ENCODE measurements around the gene CLK3.

Gene CLK3

DNA sequence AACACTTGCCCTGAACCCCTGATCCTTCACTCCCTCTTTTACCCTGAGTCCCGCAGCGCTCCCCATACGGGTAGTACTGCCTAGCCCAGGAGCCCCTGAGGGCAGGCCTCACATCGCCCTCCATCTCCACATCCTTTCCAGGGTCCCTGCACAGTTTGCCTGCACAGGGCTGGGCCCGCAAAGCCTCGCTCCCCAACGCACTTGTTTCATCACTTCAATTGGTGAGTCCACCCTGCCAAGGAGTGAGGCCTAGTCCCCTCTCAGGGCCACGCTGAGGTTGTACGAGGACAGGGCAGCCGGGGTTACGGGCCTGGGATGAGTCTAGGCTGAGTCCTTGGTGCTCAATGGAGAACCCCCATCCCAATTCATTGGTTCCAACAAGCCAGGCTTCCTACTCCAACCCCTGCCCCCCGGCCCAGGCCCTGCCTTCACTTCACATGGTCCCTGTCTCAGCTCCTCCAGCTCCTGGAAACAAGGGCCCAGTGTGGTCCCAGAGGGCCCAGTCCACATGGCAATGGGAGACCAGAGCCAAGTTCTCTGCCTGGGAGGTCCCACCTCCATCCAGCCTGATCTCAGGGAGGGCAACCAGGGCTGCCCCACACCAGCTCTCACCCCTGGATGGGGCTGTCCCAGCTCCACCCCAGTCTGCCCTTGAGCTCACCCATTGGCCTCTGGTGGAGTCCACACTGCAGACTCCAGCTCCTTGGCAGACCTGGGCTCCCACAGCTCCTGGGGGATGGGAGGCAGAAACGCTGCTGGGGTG, 12.4 kb upstream of the CLK3 start:
- DNase-seq (ENCODE audit: low read depth, low spot score), result no peak

DNA sequence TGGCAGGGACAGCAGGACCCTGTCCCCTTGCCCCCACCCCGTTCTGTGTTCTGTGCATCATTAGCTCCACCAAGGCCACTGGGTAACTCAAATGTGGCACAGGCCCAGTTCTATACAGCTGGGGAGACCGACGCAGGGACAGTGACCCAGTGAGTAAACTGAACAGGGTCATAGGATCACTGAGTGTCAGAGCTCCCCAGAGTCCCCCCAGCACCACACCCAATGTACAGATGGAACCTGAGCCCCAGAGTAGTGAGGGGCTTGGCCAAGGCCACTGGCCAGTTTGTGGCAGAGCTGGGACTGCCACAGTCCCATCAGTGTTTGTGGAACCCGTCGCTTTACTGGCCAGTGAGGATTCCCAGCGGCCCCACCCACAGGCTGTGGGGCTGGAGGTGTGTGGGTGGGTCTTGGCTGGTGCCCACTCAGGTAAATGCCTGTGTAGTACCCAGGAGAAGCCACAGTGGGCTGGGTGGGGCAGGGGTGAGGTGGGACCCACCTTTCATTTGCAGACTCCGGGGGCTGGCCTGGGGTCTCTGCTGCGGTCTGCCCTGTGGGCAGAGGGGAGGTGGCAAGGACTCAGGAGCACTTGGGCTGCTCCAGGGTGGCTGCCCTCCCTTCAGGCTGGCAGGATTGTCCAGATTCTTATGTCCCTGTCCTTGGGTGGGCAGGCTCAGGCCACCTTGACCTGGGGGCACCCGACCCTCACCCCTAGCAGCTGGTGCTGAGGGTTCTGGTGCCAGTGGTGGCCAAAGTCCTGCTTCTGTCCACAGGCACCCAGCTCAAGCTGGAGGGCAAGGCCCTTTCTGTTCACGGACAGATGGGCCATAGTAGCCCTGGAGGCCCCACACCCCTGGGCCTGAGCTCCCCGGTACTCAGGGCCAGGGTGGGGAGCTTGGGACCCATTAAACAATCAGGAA, 11.6 kb upstream of the CLK3 start:
- no peak for DNase-seq (ENCODE audit: low read depth, low spot score)

DNA sequence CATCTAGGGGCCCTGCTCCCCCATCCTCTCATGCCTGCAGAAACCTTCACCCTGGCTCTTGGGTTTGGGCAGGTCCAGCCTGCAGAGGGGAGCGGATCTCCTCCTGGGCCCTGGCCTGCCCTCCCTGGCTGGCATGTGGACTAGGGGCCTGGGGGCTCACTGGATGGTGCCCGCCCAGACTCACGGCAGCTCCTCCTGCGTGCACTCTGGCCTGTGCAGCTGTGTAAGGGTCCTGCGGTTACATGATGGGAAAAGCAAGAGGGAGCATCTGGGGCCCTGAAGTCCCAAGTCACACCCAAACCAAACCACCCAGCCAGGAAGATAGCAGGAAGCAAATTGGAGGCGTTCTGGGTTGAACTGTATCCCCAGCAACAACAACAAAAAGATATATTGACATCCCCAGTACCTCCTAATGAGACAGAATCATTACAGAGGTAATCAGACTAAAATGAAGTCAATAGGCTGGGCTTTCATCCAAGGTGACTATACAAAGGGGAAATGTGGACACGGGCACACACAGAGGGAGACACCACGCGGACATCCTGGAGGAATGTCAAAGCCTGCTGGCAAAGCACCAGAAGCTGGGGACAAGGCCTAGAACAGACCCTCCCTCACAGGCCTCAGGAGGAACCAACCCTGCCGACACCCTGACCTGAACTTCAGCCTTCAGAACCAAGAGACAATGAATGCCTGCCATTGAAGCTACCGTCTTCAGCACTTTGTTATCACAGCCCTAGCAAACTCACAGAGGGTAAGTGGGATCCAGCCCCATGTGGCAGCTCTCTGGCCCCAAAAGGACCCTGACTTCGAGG, 10.4 kb upstream of the CLK3 start:
- DNase-seq (ENCODE audit: low read depth, low spot score), result no peak

DNA sequence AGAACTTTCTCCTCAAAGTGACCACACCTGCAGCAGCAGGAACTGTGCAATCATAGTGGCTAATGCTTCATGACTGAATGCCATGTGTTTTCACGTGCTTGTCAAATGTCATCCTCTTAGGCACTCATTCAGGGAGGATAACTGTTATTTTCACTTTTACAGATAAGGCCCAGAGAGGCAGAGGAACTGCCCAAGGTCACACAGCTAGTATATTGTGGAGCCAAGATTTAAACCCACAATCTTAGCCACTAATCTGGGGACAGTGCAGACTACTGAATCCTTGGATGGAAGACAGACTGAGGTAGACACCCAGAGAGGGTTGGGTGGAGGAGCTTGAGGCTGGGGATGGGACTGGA, 9.9 kb upstream of the CLK3 start:
- DNase-seq (ENCODE audit: low read depth, low spot score), result no peak

DNA sequence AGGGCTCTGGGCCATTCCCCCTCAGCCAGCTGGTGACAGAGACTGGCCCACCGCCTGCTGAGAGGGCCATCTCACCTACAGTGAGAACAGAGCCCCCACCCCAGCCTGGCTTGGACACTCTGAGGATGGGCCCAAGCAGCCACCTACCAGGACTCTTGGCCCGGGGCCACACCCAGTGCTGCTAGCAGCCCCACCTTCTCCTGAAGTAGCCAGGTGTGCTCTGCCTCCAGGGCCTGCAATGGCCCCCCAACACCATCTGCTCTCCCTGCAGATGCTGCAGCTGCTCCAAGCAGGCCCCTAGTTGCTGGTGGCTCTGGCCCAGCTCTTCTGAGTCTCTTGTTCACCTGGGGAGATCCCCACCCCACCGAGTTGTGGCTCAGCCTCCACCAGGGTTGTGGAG, 6.8 kb upstream of the CLK3 start:
- DNase-seq (ENCODE audit: low read depth, low spot score), result no peak

DNA sequence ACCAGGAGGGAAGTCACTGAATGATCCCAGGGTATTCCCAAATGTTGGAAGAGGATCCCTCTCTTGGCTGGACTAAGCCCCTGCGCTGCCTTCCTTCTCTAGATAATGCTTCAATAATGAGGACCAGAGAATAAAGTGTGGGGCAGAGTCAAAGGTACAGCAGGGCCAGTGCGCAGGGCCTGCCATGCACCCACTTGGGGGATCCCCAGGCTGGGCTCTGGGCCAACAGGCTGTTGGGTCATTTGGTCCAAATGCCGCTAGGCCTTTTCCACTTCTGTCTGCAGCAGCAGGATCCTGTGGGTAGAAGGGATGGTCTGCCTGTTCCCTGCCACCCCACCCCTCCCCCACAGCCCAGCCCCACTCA, 5.7 kb upstream of the CLK3 start:
- no peak for DNase-seq (ENCODE audit: low read depth, low spot score)

DNA sequence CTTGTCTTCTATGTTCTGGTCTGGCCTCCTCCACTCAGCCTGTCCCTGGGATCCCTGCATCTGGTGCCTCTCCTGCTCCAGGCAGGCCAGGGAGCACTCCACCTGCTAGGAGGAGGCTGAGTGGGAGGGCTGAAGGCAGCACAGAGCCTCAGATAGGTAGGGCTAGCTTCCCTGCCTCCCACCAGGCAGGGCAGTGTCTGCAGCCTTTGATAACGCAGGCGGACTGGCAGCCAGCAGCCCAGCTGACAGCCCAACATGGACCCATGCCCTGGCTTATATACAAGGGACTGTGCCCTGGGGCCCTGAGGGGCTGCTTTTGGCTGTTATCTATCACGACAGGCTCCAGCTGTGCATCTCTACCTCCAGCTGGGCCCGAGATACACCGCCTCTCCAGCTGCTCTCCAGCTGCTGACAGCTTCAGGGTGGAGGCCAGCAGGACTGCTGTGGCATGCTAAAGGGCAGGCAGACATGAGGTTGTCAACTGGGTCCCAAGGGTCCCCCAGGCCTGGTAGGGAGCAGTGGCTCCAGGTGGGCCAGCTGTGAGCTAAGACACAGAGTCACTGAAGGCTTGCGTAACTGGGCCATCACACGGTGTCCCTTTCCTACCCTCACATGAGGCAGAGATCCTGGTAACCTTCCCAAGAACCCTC, 5.2 kb upstream of the CLK3 start:
- DNase-seq (ENCODE audit: low read depth, low spot score), result no peak

DNA sequence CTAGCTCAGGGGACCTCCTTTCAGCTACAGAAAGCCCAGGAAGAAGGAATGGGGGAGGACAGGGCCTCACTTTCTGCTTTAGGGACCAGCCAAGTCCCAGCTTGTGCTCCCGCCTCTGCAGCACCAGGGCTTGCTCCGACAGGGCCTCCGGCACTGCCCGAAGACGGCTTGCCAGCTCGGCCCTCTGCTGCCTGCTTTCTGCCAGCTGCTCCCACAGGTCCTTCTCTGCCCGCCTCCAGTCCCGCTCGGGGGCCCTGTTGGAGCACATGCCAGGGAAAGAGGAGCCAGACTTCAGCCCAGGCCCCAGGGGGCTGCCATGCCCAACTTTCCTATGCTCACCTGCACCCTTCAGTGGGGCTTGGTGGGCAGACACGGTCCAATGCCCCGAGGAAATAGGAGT, 4.3 kb upstream of the CLK3 start:
- DNase-seq (ENCODE audit: low read depth, low spot score), result no peak

DNA sequence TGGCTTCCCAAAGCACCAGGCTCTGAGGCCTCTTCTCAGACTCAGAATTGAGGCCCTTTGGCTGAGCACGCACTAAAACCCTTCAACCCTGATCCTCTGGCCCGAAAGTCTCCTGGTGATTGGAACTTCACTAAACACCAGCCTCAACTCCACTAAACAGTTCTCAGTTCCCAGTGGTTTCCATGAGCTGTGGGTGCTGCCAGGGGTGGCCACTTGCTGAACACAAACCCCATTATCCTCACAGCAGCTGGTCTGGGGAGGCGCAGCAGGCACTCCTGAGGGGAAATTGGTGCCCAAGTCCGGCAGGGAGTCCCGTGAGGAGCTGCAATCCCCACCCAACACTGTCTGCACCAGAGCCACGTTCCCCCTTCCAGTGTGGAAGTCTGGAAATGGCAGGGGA, 3.8 kb upstream of the CLK3 start:
- DNase-seq (ENCODE audit: low read depth, low spot score), result no peak

DNA sequence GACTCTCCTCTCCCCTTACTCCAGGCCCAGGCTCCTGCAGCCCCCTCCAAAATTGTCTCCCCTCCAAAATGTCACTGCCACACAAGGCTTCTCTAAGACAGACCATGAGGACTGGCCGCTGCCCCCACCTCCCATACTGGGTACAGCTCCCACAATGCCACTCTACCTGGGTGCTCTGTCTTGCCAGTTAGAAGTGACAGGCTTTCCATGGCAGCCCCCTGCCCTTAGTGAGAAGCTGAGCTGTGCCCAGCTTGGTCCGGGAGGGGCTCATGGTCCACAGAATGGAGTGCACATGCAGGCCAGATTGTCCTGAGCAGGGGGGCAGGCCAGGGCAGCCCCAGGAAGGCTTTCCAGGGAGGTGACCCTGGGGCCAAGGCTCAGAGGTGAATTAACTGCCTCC, 3.0 kb upstream of the CLK3 start:
- no peak for DNase-seq (ENCODE audit: low read depth, low spot score)

DNA sequence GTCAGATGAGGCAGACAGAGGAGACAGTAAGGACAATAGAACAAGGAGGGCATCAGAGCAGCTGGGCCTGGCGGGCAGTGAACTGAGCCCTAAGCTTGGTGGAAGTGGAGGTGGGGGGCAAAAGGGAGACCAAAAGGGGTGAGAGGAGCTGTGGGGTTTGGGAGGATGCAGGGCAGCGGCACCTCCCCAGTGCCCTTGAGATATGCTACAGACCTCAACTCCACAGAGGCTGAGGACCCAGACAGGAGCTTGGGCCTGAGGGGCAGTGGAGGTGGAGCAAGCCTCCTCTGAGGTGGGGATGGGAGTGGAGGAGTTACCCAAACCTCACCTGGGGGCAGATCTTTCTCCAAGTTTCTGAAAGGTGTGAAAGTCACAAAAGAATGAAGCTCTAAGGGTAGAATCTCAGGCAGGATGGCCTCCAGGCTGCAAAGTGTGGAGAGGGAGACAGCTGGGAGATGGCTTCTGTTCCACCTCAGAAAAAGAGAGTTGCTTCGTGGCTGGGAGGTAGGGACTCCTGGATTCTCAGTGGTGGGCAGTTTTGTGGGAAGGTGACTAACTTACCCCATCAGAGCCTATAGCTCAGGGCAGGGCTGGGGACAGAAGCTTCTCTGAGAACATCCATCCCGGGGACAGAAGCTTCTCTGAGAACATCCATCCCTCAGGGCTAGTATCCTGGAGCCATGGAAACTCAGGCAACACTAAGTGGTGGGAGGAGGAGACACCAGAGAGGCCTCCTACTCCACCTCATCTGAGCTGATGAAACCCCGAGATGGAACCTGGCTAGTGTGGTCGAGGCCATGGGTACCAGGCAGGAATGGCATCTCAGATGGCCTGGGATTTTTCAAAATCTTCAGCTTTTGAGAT, 2.3 kb upstream of the CLK3 start:
- no peak for DNase-seq (ENCODE audit: low read depth, low spot score)

DNA sequence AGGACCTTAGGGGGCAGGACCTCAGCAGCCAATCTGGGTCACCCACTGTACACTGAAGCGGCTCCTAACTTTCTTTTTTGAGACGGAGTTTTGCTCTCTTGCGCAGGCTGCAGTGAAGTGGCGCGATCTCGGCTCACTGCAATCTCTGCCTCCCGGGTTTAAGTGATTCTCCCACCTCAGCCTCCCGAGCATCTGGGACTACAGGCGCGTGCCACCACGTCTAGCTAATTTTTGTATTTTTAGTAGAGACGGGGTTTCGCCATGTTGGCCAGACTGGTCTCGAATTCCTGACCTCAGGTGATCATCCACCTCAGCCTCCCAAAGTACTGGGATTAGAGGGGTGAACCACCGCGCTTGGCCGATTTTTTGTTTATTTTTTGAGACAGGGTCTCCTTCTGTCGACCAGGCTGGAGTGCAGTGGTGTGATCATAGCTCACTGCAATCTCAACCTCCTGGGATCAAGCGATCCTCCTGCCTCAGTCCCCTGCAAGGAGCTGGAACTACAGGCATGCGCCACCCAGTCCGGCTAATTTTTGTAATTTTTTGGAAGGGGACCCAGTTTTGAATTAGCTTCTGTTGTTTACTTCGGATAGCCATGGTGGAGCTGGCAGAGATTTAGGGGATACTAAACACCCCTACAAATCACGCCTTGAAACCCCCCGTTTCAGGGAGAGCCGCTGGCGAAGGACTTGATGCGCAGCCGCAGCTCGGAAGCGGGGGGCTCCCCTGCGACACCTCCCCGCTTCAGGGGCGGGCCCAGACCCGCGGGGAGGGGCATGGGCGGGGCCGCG, 1.5 kb upstream of the CLK3 start:
- DNase-seq (ENCODE audit: low read depth, low spot score), result no peak

DNA sequence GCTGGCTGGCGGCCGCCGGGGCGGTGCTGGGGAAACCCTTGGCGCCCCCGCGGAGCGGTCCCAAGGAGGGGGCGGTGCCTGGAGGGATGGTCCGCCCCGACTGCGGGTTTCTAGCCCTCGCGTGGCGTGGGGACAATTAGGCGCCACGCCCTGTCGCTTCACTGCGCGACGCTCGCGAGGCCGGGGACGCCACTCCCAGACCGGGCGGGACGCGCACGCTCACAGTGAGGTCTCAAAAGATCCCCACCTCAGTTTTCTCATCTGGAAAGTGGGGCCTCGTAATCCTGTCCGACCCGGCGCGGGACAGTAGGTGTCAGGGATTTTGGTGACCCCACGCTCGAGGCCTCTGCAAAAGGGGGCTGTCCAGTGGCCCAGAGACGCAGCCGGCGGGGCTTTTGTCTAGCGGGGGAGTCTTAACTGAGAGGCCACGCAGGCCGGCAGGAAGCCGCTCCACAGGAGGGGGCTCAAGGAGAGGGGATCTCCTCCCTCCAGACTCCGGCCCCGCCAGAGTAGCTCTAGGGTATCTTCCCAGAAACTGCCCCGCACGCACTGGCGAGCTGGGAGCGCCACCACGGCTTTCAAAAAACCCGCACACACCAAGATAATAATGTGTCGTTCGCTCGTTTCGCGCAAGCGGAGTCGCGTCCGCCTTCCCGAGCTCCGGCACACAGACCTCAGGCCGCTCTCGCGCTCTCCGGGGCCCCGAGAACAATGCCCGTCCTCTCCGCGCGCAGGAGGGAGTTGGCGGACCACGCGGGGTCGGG, 710 bp upstream of the CLK3 start:
- DNase-seq (ENCODE audit: low read depth, low spot score), result no peak

DNA sequence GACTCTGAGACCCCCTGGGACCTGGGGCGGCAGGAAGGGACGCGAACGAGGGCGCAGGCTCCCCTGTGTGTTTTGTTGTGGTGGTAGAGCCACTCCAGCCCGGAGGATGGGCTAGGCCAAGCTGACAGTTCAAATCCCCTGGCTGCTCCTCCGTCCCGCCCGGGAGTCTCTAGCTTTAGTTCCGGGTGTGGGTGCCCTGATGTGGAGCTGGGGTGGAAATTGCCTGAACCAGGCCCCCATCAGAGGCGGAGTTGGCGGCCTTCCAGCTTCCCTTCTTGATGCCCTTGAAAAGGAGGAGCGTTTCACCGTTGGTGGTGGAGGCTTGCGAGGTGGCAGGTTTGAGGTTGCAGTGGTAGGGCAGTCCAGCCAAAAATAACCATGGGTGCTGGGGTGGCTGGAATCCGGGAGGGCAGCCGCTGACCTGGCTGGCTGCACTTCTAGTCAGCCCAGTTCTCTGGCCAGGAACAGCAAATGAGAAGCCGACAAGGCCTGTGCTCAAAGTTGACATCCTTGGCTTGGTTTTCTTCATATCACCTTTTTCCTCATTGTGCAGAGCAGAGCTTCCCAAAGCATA, 817 bp downstream of the CLK3 start:
- DNase-seq (ENCODE audit: low read depth, low spot score), result no peak

DNA sequence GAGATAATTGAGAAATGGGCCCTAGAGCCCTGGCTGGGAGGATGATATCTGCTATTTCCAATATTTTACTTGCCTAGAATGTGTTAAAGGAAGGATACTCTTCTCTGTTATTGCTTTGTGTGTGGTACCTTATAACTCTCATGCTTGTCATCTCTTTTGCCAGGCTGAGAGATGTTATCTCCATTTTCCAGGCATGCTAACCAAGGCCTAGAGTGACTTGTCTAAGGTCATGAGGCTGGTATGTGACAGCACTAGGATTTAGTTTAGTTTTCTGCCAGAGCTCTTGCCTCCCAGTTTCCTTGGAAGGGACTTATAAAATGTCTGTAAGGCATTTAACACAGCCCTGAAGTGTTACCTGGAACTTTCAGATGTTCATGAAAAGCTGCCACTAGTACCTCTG, 1.4 kb downstream of the CLK3 start:
- DNase-seq (ENCODE audit: low read depth, low spot score), result no peak

DNA sequence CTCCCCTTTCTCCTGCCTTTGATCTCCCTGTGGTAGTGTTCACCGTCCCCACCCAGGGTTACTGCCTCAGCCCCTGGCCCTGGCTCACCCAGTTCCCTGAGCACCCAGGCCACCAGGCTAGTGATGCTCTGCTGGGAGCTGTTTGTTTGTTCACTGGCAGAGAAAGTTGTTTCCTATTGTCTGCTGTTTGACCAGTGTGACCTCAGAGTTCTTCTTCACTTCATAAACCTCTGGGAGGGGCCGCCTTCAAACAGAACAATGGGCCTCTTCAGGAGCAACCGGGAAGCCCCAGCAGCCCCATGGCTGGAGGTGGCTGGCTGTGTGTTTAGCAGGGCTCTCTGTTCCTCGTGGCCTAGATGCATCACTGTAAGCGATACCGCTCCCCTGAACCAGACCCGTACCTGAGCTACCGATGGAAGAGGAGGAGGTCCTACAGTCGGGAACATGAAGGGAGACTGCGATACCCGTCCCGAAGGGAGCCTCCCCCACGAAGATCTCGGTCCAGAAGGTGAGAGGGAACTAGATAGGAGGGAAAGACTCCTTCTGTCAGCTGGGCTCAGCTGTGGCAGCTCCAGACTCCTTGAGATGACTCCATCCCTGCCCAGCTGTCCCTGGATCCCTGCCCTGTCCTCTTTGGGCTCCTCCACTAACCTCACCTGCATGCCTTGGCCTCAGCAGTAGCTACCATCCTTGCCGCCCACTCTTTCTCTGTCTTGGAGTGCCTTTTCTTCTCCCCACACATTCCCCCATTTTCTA, 3.4 kb downstream of the CLK3 start:
- DNase-seq (ENCODE audit: low read depth, low spot score), result no peak

DNA sequence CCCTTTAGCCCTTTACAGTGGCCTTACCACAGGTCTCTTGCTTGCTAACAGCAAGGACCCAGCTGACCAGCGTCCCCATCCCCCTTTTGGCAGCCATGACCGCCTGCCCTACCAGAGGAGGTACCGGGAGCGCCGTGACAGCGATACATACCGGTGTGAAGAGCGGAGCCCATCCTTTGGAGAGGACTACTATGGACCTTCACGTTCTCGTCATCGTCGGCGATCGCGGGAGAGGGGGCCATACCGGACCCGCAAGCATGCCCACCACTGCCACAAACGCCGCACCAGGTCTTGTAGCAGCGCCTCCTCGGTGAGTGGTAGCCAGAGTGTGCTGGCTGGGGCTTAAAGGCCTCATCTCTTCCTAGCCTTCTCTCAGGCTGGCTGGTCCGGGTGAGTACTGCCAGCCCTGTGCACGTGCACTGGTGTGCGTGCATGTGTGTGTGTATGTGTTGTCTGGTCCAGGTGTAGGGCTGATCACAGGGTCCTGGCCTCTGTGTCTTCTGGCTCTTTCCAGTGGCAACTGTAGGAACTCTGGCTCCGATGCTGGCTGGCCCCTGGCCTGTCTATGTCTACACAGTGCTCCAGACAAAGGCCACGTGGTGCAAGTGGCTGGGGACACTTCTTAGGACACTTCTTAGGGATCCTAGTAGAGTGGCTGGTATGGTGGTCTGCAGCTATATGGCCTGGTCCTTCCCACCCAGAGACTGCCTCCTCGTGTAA, 4.4 kb downstream of the CLK3 start:
- no peak for DNase-seq (ENCODE audit: low read depth, low spot score)
